Skin of body (tissue), 3 donors: Measurements from ENCODE around the gene EI24. TPM values are rescaled to one million over a fixed set of nuclear protein-coding genes. Genes with fewer than 3 reads are reported as not detected.

Experiments used
- DNase-seq: peaks from one replicate; lab custom pipeline; 2025; lab: John Stamatoyannopoulos, UW
- small RNA-seq: library from RNA; depleted of rRNA; stranded (forward); fragments of <200 nt; gene quantifications from one replicate; pipeline ENCODE3, GENCODE V24; 2014; ENCODE audit warnings: low replicate concordance
- total RNA-seq: library from RNA; depleted of rRNA; stranded (reverse); fragments of >200 nt; gene quantifications from one replicate; pipeline ENCODE4 v1.2.3, GENCODE V29; 2014

EI24 gene
- total RNA-seq, 1 donor from 2014 or later: 49.6 TPM

GRCh38 chr11:125626288-125626950 is 57.1 kb downstream of the EI24 start:
- no peak for DNase-seq

DNA sequence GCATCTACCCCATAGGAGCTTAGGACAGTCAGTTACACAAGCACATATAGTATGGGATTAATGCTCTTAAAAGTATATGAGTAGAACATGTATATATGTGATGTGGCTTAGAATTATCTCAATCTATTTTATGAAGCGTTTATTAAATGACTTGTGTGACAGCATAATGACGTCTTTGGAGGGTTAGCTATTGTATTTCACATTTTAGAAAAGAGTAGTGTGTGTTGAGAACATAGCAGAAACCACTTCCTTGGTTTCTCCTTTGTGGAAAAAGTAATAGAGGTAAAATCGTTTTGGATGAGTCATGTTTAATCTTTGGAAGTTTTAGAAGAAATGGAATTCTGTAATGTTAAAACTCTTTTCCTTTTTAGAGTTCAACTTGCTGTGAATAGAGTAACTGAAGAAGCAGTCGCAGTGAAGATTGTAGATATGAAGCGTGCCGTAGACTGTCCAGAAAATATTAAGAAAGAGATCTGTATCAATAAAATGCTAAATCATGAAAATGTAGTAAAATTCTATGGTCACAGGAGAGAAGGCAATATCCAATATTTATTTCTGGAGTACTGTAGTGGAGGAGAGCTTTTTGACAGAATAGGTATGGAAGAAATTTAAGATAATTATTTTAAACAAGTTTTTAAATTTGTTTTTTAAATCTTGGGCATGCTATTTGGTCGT is 58.1 kb downstream of the EI24 start:
- no peak for DNase-seq

Small RNA genes within 50 kb of the gene (small RNA-seq; reads per million reads assigned to genes)
- gene RNU6-1156P: not detected

Other genes with a start within 250 kb of the EI24 start
- gene FEZ1, start 73.2 kb upstream of the EI24 start, total RNA-seq: 9.2 TPM
- gene STT3A, start 23.4 kb downstream of the EI24 start, total RNA-seq: 89.4 TPM
- 16.6 TPM for gene CHEK1, start 55.7 kb downstream of the EI24 start, total RNA-seq
- not detected for gene ACRV1, start 111.4 kb downstream of the EI24 start, total RNA-seq
- not detected for gene PATE1, start 176.8 kb downstream of the EI24 start, total RNA-seq
- not detected for gene PATE2, start 209.4 kb downstream of the EI24 start, total RNA-seq
- not detected for gene PATE3, start 218.7 kb downstream of the EI24 start, total RNA-seq